Measurements from ENCODE around the gene EGR4.

EGR4 gene

GRCh38 chr2:73283545-73284295, 9.6 kb downstream of the EGR4 start:
- peak overlapping the region; percentile 65 for H3K4me3 ChIP-seq (replicated peaks; ENCODE audit: low read depth, low read length)
- TF ChIP-seq CTCF (IDR thresholded peaks at IDR 0.05; ENCODE audit: low read length, missing control alignments), result no peak
- DNase-seq (ENCODE audit: low read depth), result no peak

- no peak for DNase-seq (ENCODE audit: low read depth)
- H3K4me3 ChIP-seq (replicated peaks; ENCODE audit: low read depth, low read length), result peak overlapping the region; percentile 65
- TF ChIP-seq CTCF (IDR thresholded peaks at IDR 0.05; ENCODE audit: low read length, missing control alignments), result no peak
Measured at GRCh38 chr2:73282924-73283544, 10.3 kb downstream of the EGR4 start.

- DNase-seq (ENCODE audit: low read depth), result no peak
- no peak for TF ChIP-seq CTCF (IDR thresholded peaks at IDR 0.05; ENCODE audit: low read length, missing control alignments)
- no peak overlapping the region for H3K4me3 ChIP-seq (replicated peaks; ENCODE audit: low read depth, low read length)
Measured at GRCh38 chr2:73281244-73281643, 12.1 kb downstream of the EGR4 start.

- DNase-seq (ENCODE audit: low read depth), result no peak
- no peak for TF ChIP-seq CTCF (IDR thresholded peaks at IDR 0.05; ENCODE audit: low read length, missing control alignments)
- no peak overlapping the region for H3K4me3 ChIP-seq (replicated peaks; ENCODE audit: low read depth, low read length)
Measured at GRCh38 chr2:73279852-73280251, 13.5 kb downstream of the EGR4 start.

- no peak for TF ChIP-seq CTCF (IDR thresholded peaks at IDR 0.05; ENCODE audit: low read length, missing control alignments)
- DNase-seq (ENCODE audit: low read depth), result no peak
- no peak overlapping the region for H3K4me3 ChIP-seq (replicated peaks; ENCODE audit: low read depth, low read length)
Measured at GRCh38 chr2:73272270-73272669, 21.1 kb downstream of the EGR4 start.

GRCh38 chr2:73269686-73270465, 23.5 kb downstream of the EGR4 start:
- no peak for TF ChIP-seq CTCF (IDR thresholded peaks at IDR 0.05; ENCODE audit: low read length, missing control alignments)
- no peak overlapping the region for H3K4me3 ChIP-seq (replicated peaks; ENCODE audit: low read depth, low read length)
- DNase-seq (ENCODE audit: low read depth), result no peak
